RWPE1 (cell line): ENCODE results near the gene CEP72.
A peak's percentile ranks its signal among the peaks of the same experiment; 100 is the strongest.

Source experiments
- CTCF ChIA-PET: fragments of 350-600 bp; sonication (Branson Sonifier 250); formaldehyde crosslinking; extraction: SDS; loops from one replicate; lab custom pipeline; 2021; lab: Yijun Ruan, JAX
- POLR2A ChIA-PET: fragments of 400-600 bp; formaldehyde crosslinking; extraction: SDS; loops from one replicate; lab custom pipeline; 2020; ENCODE audit warnings: antibody characterized with exemption; ENCODE audit not compliant: low non-redundant PET; lab: Yijun Ruan, JAX
- DNase-seq: peaks from one replicate; pipeline ENCODE4 v3.0.0; 2012; ENCODE audit warnings: low spot score
- H3K27ac ChIP-seq: fragments of 450-650 bp; 2 replicates; pipeline ENCODE4 v1.5.1; 2017
- TF ChIP-seq, protein P1 (sequence below): fragments of 450-650 bp; conservative IDR thresholded peaks from 2 replicates; pipeline ENCODE4 v1.5.1; 2017; ENCODE audit warnings: low read depth, mild to moderate bottlenecking

Gene CEP72

DNA sequence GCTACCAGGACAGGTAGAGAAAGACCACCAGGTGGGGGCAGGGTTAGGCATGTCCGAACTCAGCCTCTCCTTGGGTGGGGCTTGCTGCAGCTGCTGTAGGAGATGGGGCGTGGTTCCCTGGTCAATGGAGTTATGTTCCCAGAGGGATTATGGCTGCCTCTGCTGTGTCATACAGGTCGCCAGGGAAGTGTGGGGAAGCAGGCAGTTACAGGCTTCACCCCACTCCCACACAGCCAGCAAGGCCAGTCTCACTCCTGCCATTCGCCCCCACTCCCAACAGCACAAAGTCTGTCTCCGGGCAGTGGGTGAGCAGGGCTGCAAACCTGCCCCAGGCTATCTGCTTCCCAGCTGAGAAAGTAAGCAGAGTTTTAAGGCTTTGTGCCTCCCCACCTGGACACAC is 20.0 kb upstream of the CEP72 start:
- CTCF ChIA-PET, result no interaction called here
- TF ChIP-seq, protein P1, sequence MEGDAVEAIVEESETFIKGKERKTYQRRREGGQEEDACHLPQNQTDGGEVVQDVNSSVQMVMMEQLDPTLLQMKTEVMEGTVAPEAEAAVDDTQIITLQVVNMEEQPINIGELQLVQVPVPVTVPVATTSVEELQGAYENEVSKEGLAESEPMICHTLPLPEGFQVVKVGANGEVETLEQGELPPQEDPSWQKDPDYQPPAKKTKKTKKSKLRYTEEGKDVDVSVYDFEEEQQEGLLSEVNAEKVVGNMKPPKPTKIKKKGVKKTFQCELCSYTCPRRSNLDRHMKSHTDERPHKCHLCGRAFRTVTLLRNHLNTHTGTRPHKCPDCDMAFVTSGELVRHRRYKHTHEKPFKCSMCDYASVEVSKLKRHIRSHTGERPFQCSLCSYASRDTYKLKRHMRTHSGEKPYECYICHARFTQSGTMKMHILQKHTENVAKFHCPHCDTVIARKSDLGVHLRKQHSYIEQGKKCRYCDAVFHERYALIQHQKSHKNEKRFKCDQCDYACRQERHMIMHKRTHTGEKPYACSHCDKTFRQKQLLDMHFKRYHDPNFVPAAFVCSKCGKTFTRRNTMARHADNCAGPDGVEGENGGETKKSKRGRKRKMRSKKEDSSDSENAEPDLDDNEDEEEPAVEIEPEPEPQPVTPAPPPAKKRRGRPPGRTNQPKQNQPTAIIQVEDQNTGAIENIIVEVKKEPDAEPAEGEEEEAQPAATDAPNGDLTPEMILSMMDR, result no peak
- no peak for DNase-seq
- H3K27ac ChIP-seq, result peak overlapping the region; percentile 45
- POLR2A ChIA-PET, result interaction anchor here (0.6 kb wide), 1 partner anchor 27 kb away, joined by 3 read pairs; no protein-coding TSS in a partner anchor

- DNase-seq, result no peak
- TF ChIP-seq, protein P1, result no peak
- no peak overlapping the region for H3K27ac ChIP-seq
- ChIA-PET CTCF (no interaction called here), POLR2A (no interaction called here)
Observed at GRCh38 chr5:593511-593910, 18.6 kb upstream of the CEP72 start.

GRCh38 chr5:594226-594860 is 17.8 kb upstream of the CEP72 start:
- CTCF ChIA-PET, result no interaction called here
- POLR2A ChIA-PET, result no interaction called here

DNA sequence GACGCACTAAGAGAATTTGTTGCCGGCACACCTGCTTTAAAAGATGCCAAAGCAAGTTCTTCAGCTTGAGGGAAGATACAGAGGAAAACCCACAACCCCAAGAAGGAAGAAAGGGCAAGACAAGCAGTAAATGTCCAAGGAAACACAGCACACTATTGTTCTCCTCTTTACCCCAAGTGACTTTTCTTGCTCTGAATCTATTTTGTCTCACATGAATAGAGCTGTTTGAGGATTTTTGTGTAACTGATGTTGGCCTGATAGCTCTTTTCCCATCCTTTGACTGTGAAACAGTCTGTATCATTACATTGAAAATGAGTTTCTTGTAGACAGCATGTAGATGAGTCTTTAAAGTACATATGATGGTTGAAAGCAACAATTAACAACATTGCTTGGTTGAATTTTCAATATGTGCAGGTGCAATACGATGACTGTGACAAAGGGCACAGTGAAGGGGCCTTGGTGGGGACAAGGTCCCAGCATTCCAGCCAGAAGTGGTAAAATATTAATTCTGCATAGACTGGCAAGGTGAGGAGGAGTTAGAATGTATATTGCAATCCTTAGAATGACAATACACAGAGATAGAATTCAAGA is 16.8 kb upstream of the CEP72 start:
- TF ChIP-seq, protein P1, result no peak
- no peak overlapping the region for H3K27ac ChIP-seq
- CTCF ChIA-PET, result no interaction called here
- no peak for DNase-seq
- POLR2A ChIA-PET, result no interaction called here

More at GRCh38 chr5:594226-594860, 17.8 kb upstream of the CEP72 start:
- no peak for DNase-seq
- no peak overlapping the region for H3K27ac ChIP-seq
- TF ChIP-seq, protein P1, result no peak

DNA sequence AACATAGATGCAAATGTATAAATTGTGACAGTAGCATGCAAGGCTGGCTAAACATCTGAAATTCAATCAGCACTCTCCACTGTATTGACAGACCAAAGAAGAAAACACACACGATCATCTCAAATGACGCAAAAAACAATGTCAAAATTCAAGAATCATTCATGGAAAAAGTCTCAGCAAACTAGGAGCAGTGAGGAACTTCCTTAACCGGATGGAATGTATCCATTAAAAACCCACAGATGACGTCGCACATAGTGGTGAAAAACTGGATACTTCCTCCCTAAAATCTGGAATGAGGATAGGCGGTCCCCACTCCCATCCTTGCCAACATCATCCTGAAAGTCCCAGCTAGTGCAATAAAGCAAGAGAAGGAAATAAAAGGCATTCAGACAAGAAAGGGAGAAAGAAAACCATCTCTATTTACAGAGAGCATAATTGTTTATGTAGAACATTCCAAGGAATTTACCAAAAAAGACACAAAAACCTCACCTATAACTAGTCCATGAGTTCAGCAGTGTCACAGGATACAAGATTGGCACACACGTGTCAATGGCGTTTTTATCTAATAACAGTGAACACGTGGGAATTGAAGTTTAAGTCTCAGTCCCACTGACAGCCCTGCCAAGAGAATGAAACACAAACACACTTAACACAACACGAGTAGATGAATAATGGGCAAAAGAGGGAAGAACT is 14.1 kb upstream of the CEP72 start:
- ChIA-PET CTCF (no interaction called here), POLR2A (no interaction called here)
- TF ChIP-seq, protein P1, result no peak
- H3K27ac ChIP-seq, result no peak overlapping the region
- DNase-seq, result no peak

DNA sequence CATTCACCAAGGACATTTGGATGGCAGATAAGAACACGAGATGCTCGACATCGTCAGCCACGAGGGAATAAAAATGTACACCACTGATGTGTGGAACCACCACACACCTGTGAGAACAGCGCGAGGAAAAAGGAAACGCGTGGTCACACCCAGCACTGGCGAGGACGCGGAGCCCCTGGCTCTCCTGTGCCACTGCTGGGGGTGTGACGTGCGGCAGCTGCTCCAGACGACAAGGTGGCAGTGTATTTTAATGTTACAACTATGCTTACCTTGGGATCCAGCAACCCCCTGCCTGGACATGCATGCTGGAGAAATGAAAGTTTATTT is 13.6 kb upstream of the CEP72 start:
- CTCF ChIA-PET, result no interaction called here
- no peak overlapping the region for H3K27ac ChIP-seq
- no peak for DNase-seq
- POLR2A ChIA-PET, result no interaction called here
- TF ChIP-seq, protein P1, result no peak
